Ascending aorta (tissue), 2 donors: ENCODE measurements around the gene TOE1. TPM values are rescaled to one million over a fixed set of nuclear protein-coding genes. Genes with fewer than 3 reads are reported as not detected.
A peak's percentile ranks its signal among the peaks of the same experiment; 100 is the strongest.
"Not testable (repeated sequence)": the region's sequence is repeated elsewhere in the genome, so short reads cannot be mapped to it uniquely, and the experiment has no call there.

ENCODE experiments used
- DNase-seq, 2 donors: peaks; one replicate each; pipeline ENCODE4 v3.0.0-alpha.2; 2019; ENCODE audit warnings: low spot score in 2 of 2
- H3K27ac ChIP-seq, 2 donors: fragments of 200-600 bp; sonication (generic); one replicate each; pipeline ENCODE4 v1.5.1; 2016 to 2017; ENCODE audit warnings: mild to moderate bottlenecking in 1 of 2
- H3K27me3 ChIP-seq: fragments of 200-600 bp; sonication (generic); one replicate; pipeline ENCODE4 v1.5.1; 2017
- H3K36me3 ChIP-seq, 2 donors: fragments of 200-600 bp; sonication (generic); one replicate each; pipeline ENCODE4 v1.5.1; 2016
- H3K4me1 ChIP-seq, 2 donors: fragments of 200-600 bp; sonication (generic); one replicate each; pipeline ENCODE4 v1.5.1; 2016 to 2017; ENCODE audit warnings: mild to moderate bottlenecking in 1 of 2
- H3K4me3 ChIP-seq, 2 donors: fragments of 200-600 bp; sonication (generic); one replicate each; pipeline ENCODE4 v1.5.1; 2016 to 2017; ENCODE audit warnings: mild to moderate bottlenecking in 1 of 2
- H3K9me3 ChIP-seq, 2 donors: fragments of 200-600 bp; sonication (generic); one replicate each; pipeline ENCODE4 v1.5.1; 2016
- CTCF ChIP-seq, 3 experiments: fragments of 200-600 bp in 2 of 3; fragments of 450-650 bp in 1 of 3; sonication (generic) in 2 of 3; IDR thresholded peaks; one replicate each; pipeline ENCODE4 v1.5.1; 2016 to 2019; ENCODE audit warnings: antibody characterized with exemption in 3 of 3, mild to moderate bottlenecking in 1 of 3, moderate library complexity in 1 of 3
- intact Hi-C: fragments of 100-400 bp; cut with DNase I; formaldehyde crosslinking; loops from one replicate; pipeline ENCODE4 v1.15.1; 2023
- total RNA-seq: library from RNA; depleted of rRNA; stranded (reverse); fragments of >200 nt; gene quantifications from one replicate; pipeline ENCODE4 v1.1.0, GENCODE V29; 2016

The TOE1 gene
- total RNA-seq, 1 donor from 2014 or later = 6.9 TPM

GRCh38 chr1:45354838-45355237 is 14.9 kb downstream of the TOE1 start:
- no peak for TF ChIP-seq CTCF (IDR thresholded peaks at IDR 0.05)
- Histone ChIP-seq H3K9me3 (no peaks in the 10 kb centered on the region), H3K36me3 (no peaks in the 10 kb centered on the region), H3K27me3 (no peaks in the 10 kb centered on the region), H3K4me1 (no peaks in the 10 kb centered on the region), H3K4me3 (no peak overlapping the region), H3K27ac (no peak overlapping the region)
- intact Hi-C loops = no loop called here
- no peak for DNase-seq

GRCh38 chr1:45355683-45356082 is 15.7 kb downstream of the TOE1 start:
- intact Hi-C loops = no loop called here
- TF ChIP-seq CTCF (IDR thresholded peaks at IDR 0.05) = no peak
- no peak overlapping the region for H3K4me3 ChIP-seq
- no peak for DNase-seq
- H3K27ac ChIP-seq = no peak overlapping the region
- H3K27me3 ChIP-seq = no peaks in the 10 kb centered on the region
- no peaks in the 10 kb centered on the region for H3K36me3 ChIP-seq
- peaks cover 4% of the 10 kb centered on the region in 2 donors for H3K4me1 ChIP-seq
- no peaks in the 10 kb centered on the region for H3K9me3 ChIP-seq

- intact Hi-C loops = no loop called here
- peaks cover 4 to 8% of the 10 kb centered on the region in 2 donors for H3K4me1 ChIP-seq
- DNase-seq = no peak
- H3K27me3 ChIP-seq = no peaks in the 10 kb centered on the region
- no peaks in the 10 kb centered on the region for H3K36me3 ChIP-seq
- no peak overlapping the region for H3K27ac ChIP-seq
- no peaks in the 10 kb centered on the region for H3K9me3 ChIP-seq
- no peak for TF ChIP-seq CTCF (IDR thresholded peaks at IDR 0.05)
- no peak overlapping the region for H3K4me3 ChIP-seq
Observed at GRCh38 chr1:45356186-45356585, 16.2 kb downstream of the TOE1 start.

GRCh38 chr1:45359882-45360513 is 20.0 kb downstream of the TOE1 start:
- DNase-seq = peak in 1 of 2 donors; percentile 83
- Histone ChIP-seq H3K36me3 (no peaks in the 10 kb centered on the region), H3K27me3 (no peaks in the 10 kb centered on the region), H3K4me1 (peaks cover 4 to 8% of the 10 kb centered on the region in 2 donors), H3K27ac (peak overlapping the region; percentile 63 to 77), H3K4me3 (peak overlapping the region in 1 of 2 donors; percentile 43), H3K9me3 (no peaks in the 10 kb centered on the region)
- intact Hi-C loops = loop anchor here (1.0 kb wide), 2 partner anchors 131 to 210 kb away; partner anchors contain the start of gene TESK2
- TF ChIP-seq CTCF (IDR thresholded peaks at IDR 0.05) = peak; percentile 66 to 79 (median 75)

- H3K27me3 ChIP-seq, H3K4me1 ChIP-seq, H3K9me3 ChIP-seq, H3K36me3 ChIP-seq, DNase-seq: not testable (repeated sequence)
- Histone ChIP-seq H3K4me3 (peak overlapping the region; percentile 6 to 7), H3K27ac (peak overlapping the region; percentile 63 to 77)
- intact Hi-C loops = loop anchor here (1.0 kb wide), 1 partner anchor 130 kb away; the partner anchor contains the start of gene TESK2
Observed at GRCh38 chr1:45360981-45361380, 21.0 kb downstream of the TOE1 start.

- no peak overlapping the region for H3K27ac ChIP-seq
- intact Hi-C loops = no loop called here
- H3K4me3 ChIP-seq = no peak overlapping the region
- no peaks in the 10 kb centered on the region for H3K27me3 ChIP-seq
- TF ChIP-seq CTCF (IDR thresholded peaks at IDR 0.05) = no peak
- no peaks in the 10 kb centered on the region for H3K36me3 ChIP-seq
- DNase-seq = no peak
- peaks cover 4 to 8% of the 10 kb centered on the region in 2 donors for H3K4me1 ChIP-seq
- H3K9me3 ChIP-seq = no peaks in the 10 kb centered on the region
Observed at GRCh38 chr1:45364294-45364693, 24.3 kb downstream of the TOE1 start.
